Endothelial cell of umbilical vein (primary cell): ENCODE results near the gene MAGEB17.

Source experiments
- EZH2 ChIP-seq: IDR thresholded peaks from 2 replicates; pipeline ENCODE4 v1.6.1; 2012; ENCODE audit warnings: borderline replicate concordance, low read depth, mild to moderate bottlenecking, moderate library complexity, low read length, inconsistent platforms; ENCODE audit not compliant: severe bottlenecking
- GATA2 ChIP-seq: IDR thresholded peaks from 2 replicates; pipeline ENCODE4 v1.7.0; 2011; ENCODE audit warnings: low read depth, mild to moderate bottlenecking, moderate library complexity, mixed read lengths, low read length; ENCODE audit not compliant: insufficient read length, insufficient read depth
- POLR2AphosphoS5 ChIP-seq: IDR thresholded peaks from 2 replicates; pipeline ENCODE4 v1.6.1; 2012; ENCODE audit warnings: low read depth, mild to moderate bottlenecking, control low read depth, low read length, moderate library complexity; ENCODE audit not compliant: insufficient read depth
- TF ChIP-seq, protein P1 (sequence below), 2 donors: IDR thresholded peaks; 1 replicate in 1 of 2; 2 replicates in 1 of 2; pipeline ENCODE4 v1.5.1; 2011; ENCODE audit warnings: low read length in 2 of 2, mild to moderate bottlenecking in 2 of 2, moderate library complexity in 2 of 2, control low read depth in 1 of 2, inconsistent platforms in 1 of 2, low read depth in 1 of 2; ENCODE audit not compliant: insufficient read depth in 1 of 2; ENCODE audit errors: extremely low read depth in 1 of 2

- no peak for TF ChIP-seq POLR2AphosphoS5
- TF ChIP-seq, protein P1, sequence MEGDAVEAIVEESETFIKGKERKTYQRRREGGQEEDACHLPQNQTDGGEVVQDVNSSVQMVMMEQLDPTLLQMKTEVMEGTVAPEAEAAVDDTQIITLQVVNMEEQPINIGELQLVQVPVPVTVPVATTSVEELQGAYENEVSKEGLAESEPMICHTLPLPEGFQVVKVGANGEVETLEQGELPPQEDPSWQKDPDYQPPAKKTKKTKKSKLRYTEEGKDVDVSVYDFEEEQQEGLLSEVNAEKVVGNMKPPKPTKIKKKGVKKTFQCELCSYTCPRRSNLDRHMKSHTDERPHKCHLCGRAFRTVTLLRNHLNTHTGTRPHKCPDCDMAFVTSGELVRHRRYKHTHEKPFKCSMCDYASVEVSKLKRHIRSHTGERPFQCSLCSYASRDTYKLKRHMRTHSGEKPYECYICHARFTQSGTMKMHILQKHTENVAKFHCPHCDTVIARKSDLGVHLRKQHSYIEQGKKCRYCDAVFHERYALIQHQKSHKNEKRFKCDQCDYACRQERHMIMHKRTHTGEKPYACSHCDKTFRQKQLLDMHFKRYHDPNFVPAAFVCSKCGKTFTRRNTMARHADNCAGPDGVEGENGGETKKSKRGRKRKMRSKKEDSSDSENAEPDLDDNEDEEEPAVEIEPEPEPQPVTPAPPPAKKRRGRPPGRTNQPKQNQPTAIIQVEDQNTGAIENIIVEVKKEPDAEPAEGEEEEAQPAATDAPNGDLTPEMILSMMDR (IDR thresholded peaks at IDR 0.05; ENCODE audit: extremely low read depth in 1 of 2, insufficient read depth in 1 of 2, low read depth in 1 of 2, low read length in 2 of 2), result no peak
- TF ChIP-seq GATA2, result no peak
- TF ChIP-seq EZH2, result no peak
Observed at GRCh38 chrX:16171039-16171438, 3.8 kb downstream of the MAGEB17 start.
